Aorta (tissue), 5 donors: ENCODE data around the gene DSTYK. TPM values are rescaled to one million over a fixed set of nuclear protein-coding genes. Genes with fewer than 3 reads are reported as not detected.

Experiments
- ATAC-seq: fragments of 200-7000 bp; cut with Tn5 transposase; one replicate; pipeline ENCODE4 v1.9.1; 2022; ENCODE audit warnings: moderate library complexity; ENCODE audit not compliant: low FRiP score
- DNase-seq, 2 donors: peaks; one replicate each; pipeline ENCODE4 v3.0.0-alpha.2; 2020
- H3K27ac ChIP-seq, 2 donors: one replicate each; pipeline ENCODE4 v1.5.1; 2013; ENCODE audit warnings: low read length in 2 of 2, mild to moderate bottlenecking in 2 of 2, moderate library complexity in 2 of 2, control low read depth in 1 of 2, inconsistent platforms in 1 of 2, low read depth in 1 of 2
- H3K27me3 ChIP-seq, 2 donors: one replicate each; pipeline ENCODE4 v1.6.1; 2013; ENCODE audit warnings: control low read depth in 1 of 2, low read length in 1 of 2, mild to moderate bottlenecking in 1 of 2, moderate library complexity in 1 of 2; ENCODE audit not compliant: insufficient read depth in 2 of 2, control insufficient read depth in 1 of 2
- H3K36me3 ChIP-seq, 2 donors: one replicate each; pipeline ENCODE4 v1.6.1; 2013; ENCODE audit warnings: control low read depth in 1 of 2, low read length in 1 of 2, mild to moderate bottlenecking in 1 of 2; ENCODE audit not compliant: insufficient read depth in 2 of 2, control insufficient read depth in 1 of 2
- H3K4me1 ChIP-seq, 2 donors: one replicate each; pipeline ENCODE4 v1.6.1; 2013; ENCODE audit warnings: low read length in 2 of 2, control low read depth in 1 of 2, mild to moderate bottlenecking in 1 of 2, moderate library complexity in 1 of 2; ENCODE audit not compliant: insufficient read depth in 2 of 2, control insufficient read depth in 1 of 2
- H3K4me3 ChIP-seq, 2 donors: one replicate each; pipeline ENCODE4 v1.5.1; 2013; ENCODE audit warnings: low read length in 2 of 2, control low read depth in 1 of 2, mild to moderate bottlenecking in 1 of 2
- H3K9me3 ChIP-seq: one replicate; pipeline ENCODE4 v1.6.1; 2013; ENCODE audit warnings: mild to moderate bottlenecking, low read length; ENCODE audit not compliant: control insufficient read depth
- WGBS, 2 donors: extraction: QIAGEN DNeasy Blood & Tissue Kit; methylation state at CpG; one replicate each; pipeline ENCODE4 v1.1.7; 2013; 5-methylcytosine and 5-hydroxymethylcytosine counted together
- intact Hi-C, 2 donors: fragments of 100-400 bp; cut with DNase I; formaldehyde crosslinking; loops; one replicate each; pipeline versions ENCODE4 v1.14.2 to v1.15.0; 2022
- polyA plus RNA-seq, 2 donors: library from polyadenylated mRNA; stranded (reverse); fragments of 200-250 nt; gene quantifications; one replicate each; pipeline ENCODE4 v1.2.3, GENCODE V29; 2013
- total RNA-seq, 2 donors: library from RNA; stranded (reverse); fragmentation: NEBNext Ultra II Directional; extraction: Animal tissue kit (Norgen Biotek cat#: 25700); gene quantifications; one replicate each; pipeline ENCODE4 v1.2.1, GENCODE V29; 2021
- donor health status: healthy with polysubstance abuse.
- donor health status: Bipolar disorder and iron deficiency.
- donor health status: DM: no; HTN: no; CAD: no.
- donor health status: DM: no; HTN: no; CAD: no.
- donor health status: DM: yes; HTN: yes; CAD: no.

The DSTYK gene
- total and polyA plus RNA-seq, 4 donors = 4.3 to 17.6 (median 9.8) TPM

- ATAC-seq (no peak), DNase-seq (no peak)
- WGBS, 2 donors = 81 to 85% methylated on average over 4 of the region's 4 CpGs
- Histone ChIP-seq H3K4me3 (no peak overlapping the region), H3K27ac (no peak overlapping the region), H3K27me3 (no peaks in the 10 kb centered on the region), H3K4me1 (no peaks in the 10 kb centered on the region), H3K36me3 (peaks cover 0 to 10% of the 10 kb centered on the region in 2 donors), H3K9me3 (no peaks in the 10 kb centered on the region)
- intact Hi-C loops = no loop called here
Observed at GRCh38 chr1:205108464-205108863, 103.0 kb downstream of the DSTYK start.

DNA sequence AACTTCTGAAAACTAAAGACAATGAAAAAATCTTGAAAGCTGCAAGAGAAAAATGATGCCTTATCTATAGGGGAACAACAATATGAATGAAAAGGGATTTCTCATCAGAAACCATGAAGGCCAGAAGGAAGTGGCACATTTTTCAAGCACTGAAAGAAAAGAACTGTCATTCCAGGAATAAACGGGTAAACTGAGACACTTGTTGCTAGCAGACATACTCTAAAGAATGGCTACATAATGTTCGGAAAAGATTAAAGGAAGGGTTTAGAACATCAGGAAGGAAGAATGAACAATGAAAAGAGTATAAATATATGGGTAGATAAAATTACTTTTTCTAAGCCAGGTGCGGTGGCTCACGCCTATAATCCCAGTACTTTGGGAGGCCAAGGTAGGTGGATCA is 104.2 kb downstream of the DSTYK start:
- no peak overlapping the region for H3K4me3 ChIP-seq
- WGBS, 2 donors = 91 to 93% methylated on average over 4 of the region's 4 CpGs
- H3K4me1 ChIP-seq = no peaks in the 10 kb centered on the region
- no peaks in the 10 kb centered on the region for H3K9me3 ChIP-seq
- intact Hi-C loops = no loop called here
- ATAC-seq (no peak), DNase-seq (no peak)
- no peaks in the 10 kb centered on the region for H3K27me3 ChIP-seq
- H3K36me3 ChIP-seq = peaks cover 0 to 8% of the 10 kb centered on the region in 2 donors
- H3K27ac ChIP-seq = no peak overlapping the region

DNA sequence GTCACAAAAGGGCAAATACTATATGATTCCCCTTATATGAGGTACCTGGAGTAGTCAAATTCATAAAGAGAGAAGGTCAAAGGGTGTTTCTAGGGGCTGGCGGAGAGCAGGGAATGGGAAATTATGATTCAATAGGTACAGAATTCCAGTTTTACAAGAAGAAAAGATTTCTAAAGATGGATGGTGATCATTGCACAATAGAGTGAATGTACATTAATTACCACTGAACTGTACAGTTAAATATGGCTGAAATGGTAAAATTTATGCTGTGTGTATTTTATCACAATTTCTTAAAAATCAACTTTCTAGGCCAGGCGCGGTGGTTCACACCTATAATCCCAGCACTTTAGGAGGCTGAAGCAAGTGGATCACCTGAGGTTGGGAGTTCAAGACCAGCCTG is 109.1 kb downstream of the DSTYK start:
- Histone ChIP-seq H3K27me3 (no peaks in the 10 kb centered on the region), H3K4me1 (no peaks in the 10 kb centered on the region), H3K36me3 (peaks cover 5 to 12% of the 10 kb centered on the region in 2 donors), H3K27ac (no peak overlapping the region), H3K9me3 (no peaks in the 10 kb centered on the region), H3K4me3 (no peak overlapping the region)
- 97 to 99% methylated on average over 3 of the region's 3 CpGs for WGBS, 2 donors
- DNase-seq (no peak), ATAC-seq (no peak)
- intact Hi-C loops = no loop called here

DNA sequence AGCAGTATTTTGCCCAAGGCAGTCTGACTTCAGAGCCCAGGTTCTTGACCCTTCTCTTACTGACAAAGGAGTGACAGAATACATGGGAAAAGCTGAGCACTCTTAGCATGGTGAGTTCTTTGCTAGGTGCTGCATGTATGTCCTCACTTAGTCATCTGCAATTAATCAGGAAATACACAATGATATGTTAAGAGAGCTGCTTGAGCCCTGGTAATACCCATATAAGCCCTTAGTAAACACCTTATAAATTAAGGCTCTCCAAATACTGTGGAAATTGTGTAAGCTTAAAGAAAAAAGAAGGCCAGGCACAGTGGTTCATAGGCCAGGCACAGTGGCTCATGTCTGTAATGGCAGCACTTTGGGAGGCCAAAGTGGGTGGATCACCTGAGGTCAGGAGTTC is 113.3 kb downstream of the DSTYK start:
- H3K36me3 ChIP-seq = peaks cover 10 to 12% of the 10 kb centered on the region in 2 donors

DNA sequence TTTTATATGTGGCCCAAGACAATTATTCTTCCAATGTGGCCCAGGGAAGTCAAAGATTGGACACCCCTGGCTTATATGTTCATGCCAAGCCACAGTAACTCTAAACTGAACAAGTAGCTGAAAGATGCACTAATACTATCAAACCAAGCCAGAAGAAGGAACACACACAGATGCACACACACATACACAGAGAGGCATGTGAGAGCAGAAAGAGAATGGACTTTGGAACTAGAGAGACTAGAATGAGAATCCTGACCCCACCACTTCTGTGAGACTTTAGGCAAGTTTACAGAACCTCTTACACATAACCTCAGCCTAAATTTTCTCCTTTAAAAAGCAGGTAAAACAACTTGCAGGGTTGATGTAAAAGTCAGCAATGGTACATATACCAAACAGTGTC is 116.1 kb downstream of the DSTYK start:
- Histone ChIP-seq H3K4me1 (no peaks in the 10 kb centered on the region), H3K27me3 (no peaks in the 10 kb centered on the region), H3K9me3 (no peaks in the 10 kb centered on the region), H3K27ac (no peak overlapping the region), H3K4me3 (no peak overlapping the region), H3K36me3 (peaks cover 16% of the 10 kb centered on the region in 2 donors)
- intact Hi-C loops = no loop called here
- no peak for ATAC-seq
- no peak for DNase-seq

More for the DNA sequence above, 113.3 kb downstream of the DSTYK start:
- Histone ChIP-seq H3K4me1 (no peaks in the 10 kb centered on the region), H3K9me3 (no peaks in the 10 kb centered on the region), H3K4me3 (no peak overlapping the region), H3K27ac (no peak overlapping the region), H3K27me3 (no peaks in the 10 kb centered on the region)
- intact Hi-C loops = no loop called here
- DNase-seq (no peak), ATAC-seq (no peak)

Other genes with a start within 250 kb of the DSTYK start
- gene CNTN2, start 168.5 kb downstream of the DSTYK start, total RNA-seq = 1 to 10 TPM in 1 of 2 donors, under 1 TPM in 1; 0.16 to 1.3 TPM
- gene CNTN2, start 168.5 kb downstream of the DSTYK start, polyA plus RNA-seq = not detected
- 1 to 10 TPM; 3.1 to 4.1 TPM for gene TMEM81, start 127.2 kb downstream of the DSTYK start, total RNA-seq
- gene TMEM81, start 127.2 kb downstream of the DSTYK start, polyA plus RNA-seq = 1 to 10 TPM; 1.1 to 2.2 TPM
- 10 to 100 TPM in 1 of 2 donors, 1 to 10 TPM in 1; 9.9 to 15.4 TPM for gene RBBP5, start 89.7 kb downstream of the DSTYK start, total RNA-seq
- gene RBBP5, start 89.7 kb downstream of the DSTYK start, polyA plus RNA-seq = 1 to 10 TPM; 3.8 to 4.3 TPM
- 1 to 10 TPM; 6.2 to 8.2 TPM for gene TMCC2, start 16.2 kb upstream of the DSTYK start, total RNA-seq
- 1 to 10 TPM in 1 of 2 donors, under 1 TPM in 1; 0.69 to 1.0 TPM for gene TMCC2, start 16.2 kb upstream of the DSTYK start, polyA plus RNA-seq
- gene NUAK2, start 110.0 kb upstream of the DSTYK start, total RNA-seq = 1 to 10 TPM; 1.7 to 2.5 TPM
- gene NUAK2, start 110.0 kb upstream of the DSTYK start, polyA plus RNA-seq = 1 to 10 TPM in 1 of 2 donors, under 1 TPM in 1; 0.49 to 3.0 TPM
- 1 to 10 TPM in 1 of 2 donors, not detected in 1; 1.2 TPM for gene KLHDC8A, start 145.2 kb upstream of the DSTYK start, total RNA-seq
- gene KLHDC8A, start 145.2 kb upstream of the DSTYK start, polyA plus RNA-seq = not detected
- gene LEMD1, start 210.4 kb upstream of the DSTYK start, total RNA-seq = not detected
- not detected for gene LEMD1, start 210.4 kb upstream of the DSTYK start, polyA plus RNA-seq
- under 1 TPM in 1 of 2 donors, not detected in 1; 0.21 TPM for gene BLACAT1, start 244.3 kb upstream of the DSTYK start, total RNA-seq
- gene BLACAT1, start 244.3 kb upstream of the DSTYK start, polyA plus RNA-seq = not detected